HG03025 (cell line): ENCODE results near the gene VCL.

Source experiments
- ATAC-seq: cut with Tn5 transposase; IDR thresholded peaks from one replicate; pipeline ENCODE4 v1.9.1; 2021; ENCODE audit warnings: mild to moderate bottlenecking, moderate library complexity; ENCODE audit not compliant: unreplicated experiment, low FRiP score

Gene VCL

GRCh38 chr10:74067373-74068352 is 69.7 kb downstream of the VCL start:
- ATAC-seq = no peak

GRCh38 chr10:74071157-74071556 is 73.2 kb downstream of the VCL start:
- ATAC-seq = no peak

GRCh38 chr10:74072503-74072902 is 74.6 kb downstream of the VCL start:
- no peak for ATAC-seq

- no peak for ATAC-seq
These were observed 78.0 kb downstream of the VCL start for GRCh38 chr10:74075906-74076305.

- ATAC-seq = no peak
These were observed 79.0 kb downstream of the VCL start for GRCh38 chr10:74076961-74077360.

GRCh38 chr10:74077416-74077815 is 79.5 kb downstream of the VCL start:
- ATAC-seq = no peak

DNA sequence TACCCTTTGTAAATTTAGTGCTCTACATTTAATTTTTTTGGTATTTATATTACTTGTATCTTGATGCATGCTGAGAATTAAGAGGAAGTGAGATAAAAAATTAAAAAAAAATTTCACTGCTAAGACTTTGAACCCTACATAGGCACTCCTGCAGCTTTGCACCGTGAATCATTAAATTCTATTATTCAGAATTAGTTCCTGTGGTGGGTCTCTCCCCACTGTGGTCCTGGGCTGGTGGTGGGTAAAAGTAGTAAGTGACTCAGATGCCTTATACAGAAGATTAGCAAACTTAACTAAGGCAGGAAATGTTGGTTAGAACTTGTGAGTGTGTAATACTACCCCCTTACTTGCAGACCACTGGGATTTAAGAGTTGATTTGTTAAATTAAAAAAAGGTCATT is 80.1 kb downstream of the VCL start:
- ATAC-seq = no peak

- no peak for ATAC-seq
These were observed 81.4 kb downstream of the VCL start for GRCh38 chr10:74079028-74079935.

GRCh38 chr10:74079936-74080590 is 82.1 kb downstream of the VCL start:
- no peak for ATAC-seq

GRCh38 chr10:74081192-74081803 is 83.4 kb downstream of the VCL start:
- no peak for ATAC-seq

GRCh38 chr10:74081941-74082718 is 84.2 kb downstream of the VCL start:
- ATAC-seq = no peak

GRCh38 chr10:74083304-74083703 is 85.4 kb downstream of the VCL start:
- ATAC-seq = no peak

DNA sequence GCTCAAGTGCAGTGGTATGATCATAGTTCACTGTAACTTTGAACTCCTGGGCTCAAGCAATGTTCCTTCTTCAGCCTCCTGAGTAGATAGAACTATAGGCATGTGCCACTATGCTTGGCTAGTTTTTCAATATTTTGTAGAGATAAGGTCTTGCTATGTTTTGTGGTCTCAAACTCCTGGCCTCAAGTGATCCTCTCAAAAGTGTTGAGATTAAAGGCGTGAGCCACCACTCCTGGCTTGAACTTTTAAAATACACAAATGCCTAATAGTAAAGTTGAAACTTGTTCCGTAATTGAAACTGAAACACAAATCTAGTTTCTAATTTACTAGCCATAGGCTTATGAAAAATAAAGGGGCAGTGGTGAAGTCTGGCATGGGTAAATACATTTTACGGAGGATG is 87.0 kb downstream of the VCL start:
- no peak for ATAC-seq

DNA sequence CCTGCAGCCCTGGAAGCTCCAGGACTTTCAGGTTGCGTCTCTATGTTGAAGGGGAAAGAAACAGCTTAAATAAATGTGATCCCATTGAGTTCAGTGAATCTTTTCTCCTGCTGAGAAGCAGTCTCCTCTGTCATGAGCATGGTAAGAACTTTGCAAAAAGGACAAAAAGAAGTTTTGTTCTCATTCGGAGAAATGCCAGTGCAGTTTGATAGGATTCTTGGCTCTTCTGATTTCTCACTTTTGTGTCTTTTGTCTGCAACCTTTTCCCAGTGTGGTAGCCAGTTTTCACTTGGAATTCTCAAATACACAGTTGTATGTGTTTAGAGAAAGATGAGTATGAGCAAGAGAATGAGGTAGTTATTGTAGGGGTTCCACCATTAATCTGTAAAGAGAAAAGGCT is 88.4 kb downstream of the VCL start:
- no peak for ATAC-seq

- ATAC-seq = no peak
These were observed 90.8 kb downstream of the VCL start for GRCh38 chr10:74088722-74089121.

GRCh38 chr10:74092372-74092771 is 94.5 kb downstream of the VCL start:
- ATAC-seq = no peak

DNA sequence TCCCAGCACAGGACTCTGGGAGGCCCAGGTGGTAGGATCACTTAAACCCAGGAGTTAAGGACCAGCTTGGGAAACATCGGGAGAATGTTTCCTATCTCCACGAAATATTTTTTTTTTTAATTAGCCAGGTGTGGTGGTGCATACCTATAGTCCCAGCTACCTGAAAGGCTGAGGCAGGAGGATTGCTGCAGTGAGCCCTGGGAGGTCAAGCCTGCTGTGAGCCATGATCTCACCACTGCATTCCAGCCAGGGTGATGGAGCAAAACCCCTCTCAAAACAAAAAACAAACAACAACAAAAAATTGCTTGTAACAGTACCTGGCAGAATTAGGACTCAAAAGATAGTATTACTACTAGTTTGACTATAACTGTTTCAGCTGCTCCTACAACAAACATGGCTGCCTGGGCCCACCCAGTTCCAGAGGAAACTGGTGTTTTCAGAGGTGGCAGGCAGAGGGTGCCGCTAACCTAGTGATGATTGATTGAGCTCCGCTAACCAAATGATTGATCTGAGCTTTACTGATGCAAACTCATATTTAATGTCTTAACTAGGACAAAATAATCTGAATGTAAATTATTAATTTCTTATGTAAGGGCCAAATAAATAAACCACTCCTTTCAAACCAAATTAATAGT is 95.7 kb downstream of the VCL start:
- no peak for ATAC-seq

- ATAC-seq = no peak
These were observed 96.3 kb downstream of the VCL start for GRCh38 chr10:74094231-74094630.

DNA sequence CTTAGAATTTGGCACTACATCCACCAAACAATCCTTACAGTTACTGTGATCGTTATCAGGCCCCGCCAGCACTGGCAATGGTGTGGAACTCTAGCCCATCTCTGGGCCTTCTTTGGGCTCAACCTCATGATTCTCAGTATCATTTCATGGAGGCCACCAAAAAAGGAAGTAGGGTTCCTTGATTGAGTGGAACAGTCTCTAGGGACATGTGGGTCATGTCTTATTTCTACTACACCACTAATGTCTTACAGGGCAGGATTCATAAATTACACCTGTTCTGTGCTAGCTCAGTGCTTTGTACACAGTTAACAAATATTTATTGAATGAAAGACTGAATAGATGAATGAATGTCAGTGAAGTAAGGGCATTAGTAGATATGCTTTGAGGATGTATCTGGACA is 98.9 kb downstream of the VCL start:
- no peak for ATAC-seq
